ENCODE data around the gene SLC6A18.

GRCh38 chr5:1278216-1278615 lies 53.0 kb downstream of the SLC6A18 start:
- TF ChIP-seq MAX (IDR thresholded peaks at IDR 0.05; ENCODE audit: low read depth, low read length) (no peak), EP300 (IDR thresholded peaks at IDR 0.05; ENCODE audit: borderline replicate concordance in 1 of 2, control insufficient read depth in 1 of 2, low read depth in 2 of 2, low read length in 2 of 2) (no peak), POLR2A (IDR thresholded peaks at IDR 0.05; ENCODE audit: low read depth, low read length) (no peak), CTCF (IDR thresholded peaks at IDR 0.05 in 2 of 3, conservative IDR thresholded peaks at IDR 0.05 in 1 of 3; ENCODE audit: control insufficient read depth in 2 of 3, extremely low read depth in 1 of 3, insufficient read depth in 1 of 3, low read depth in 3 of 3, low read length in 3 of 3) (no peak), ELK1 (IDR thresholded peaks at IDR 0.05; ENCODE audit: low read depth, low read length) (no peak), HDAC6 (IDR thresholded peaks at IDR 0.05; ENCODE audit: unreplicated experiment) (no peak)
- TF ChIP-seq, protein P1, sequence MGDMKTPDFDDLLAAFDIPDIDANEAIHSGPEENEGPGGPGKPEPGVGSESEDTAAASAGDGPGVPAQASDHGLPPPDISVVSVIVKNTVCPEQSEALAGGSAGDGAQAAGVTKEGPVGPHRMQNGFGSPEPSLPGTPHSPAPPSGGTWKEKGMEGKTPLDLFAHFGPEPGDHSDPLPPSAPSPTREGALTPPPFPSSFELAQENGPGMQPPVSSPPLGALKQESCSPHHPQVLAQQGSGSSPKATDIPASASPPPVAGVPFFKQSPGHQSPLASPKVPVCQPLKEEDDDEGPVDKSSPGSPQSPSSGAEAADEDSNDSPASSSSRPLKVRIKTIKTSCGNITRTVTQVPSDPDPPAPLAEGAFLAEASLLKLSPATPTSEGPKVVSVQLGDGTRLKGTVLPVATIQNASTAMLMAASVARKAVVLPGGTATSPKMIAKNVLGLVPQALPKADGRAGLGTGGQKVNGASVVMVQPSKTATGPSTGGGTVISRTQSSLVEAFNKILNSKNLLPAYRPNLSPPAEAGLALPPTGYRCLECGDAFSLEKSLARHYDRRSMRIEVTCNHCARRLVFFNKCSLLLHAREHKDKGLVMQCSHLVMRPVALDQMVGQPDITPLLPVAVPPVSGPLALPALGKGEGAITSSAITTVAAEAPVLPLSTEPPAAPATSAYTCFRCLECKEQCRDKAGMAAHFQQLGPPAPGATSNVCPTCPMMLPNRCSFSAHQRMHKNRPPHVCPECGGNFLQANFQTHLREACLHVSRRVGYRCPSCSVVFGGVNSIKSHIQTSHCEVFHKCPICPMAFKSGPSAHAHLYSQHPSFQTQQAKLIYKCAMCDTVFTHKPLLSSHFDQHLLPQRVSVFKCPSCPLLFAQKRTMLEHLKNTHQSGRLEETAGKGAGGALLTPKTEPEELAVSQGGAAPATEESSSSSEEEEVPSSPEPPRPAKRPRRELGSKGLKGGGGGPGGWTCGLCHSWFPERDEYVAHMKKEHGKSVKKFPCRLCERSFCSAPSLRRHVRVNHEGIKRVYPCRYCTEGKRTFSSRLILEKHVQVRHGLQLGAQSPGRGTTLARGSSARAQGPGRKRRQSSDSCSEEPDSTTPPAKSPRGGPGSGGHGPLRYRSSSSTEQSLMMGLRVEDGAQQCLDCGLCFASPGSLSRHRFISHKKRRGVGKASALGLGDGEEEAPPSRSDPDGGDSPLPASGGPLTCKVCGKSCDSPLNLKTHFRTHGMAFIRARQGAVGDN (IDR thresholded peaks at IDR 0.05), result no peak
